HTR-8/SVneo (cell line): ENCODE results near the gene CSNK1G1.
A peak's percentile ranks its signal among the peaks of the same experiment; 100 is the strongest.
"Not testable (repeated sequence)": the region's sequence is repeated elsewhere in the genome, so short reads cannot be mapped to it uniquely, and the experiment has no call there.

ENCODE experiments used
- DNase-seq: peaks from one replicate; pipeline ENCODE4 v3.0.0; 2011; ENCODE audit warnings: low spot score, mixed read lengths; ENCODE audit not compliant: insufficient read length
- FAIRE-seq: peaks from 2 replicates; lab custom pipeline; 2011; peaks lifted over from hg19 to GRCh38; lab: Jason Lieb, UNC

The CSNK1G1 gene

GRCh38 chr15:64249406-64249805, 106.6 kb downstream of the CSNK1G1 start:
- FAIRE-seq (no peak), DNase-seq (no peak)

GRCh38 chr15:64247906-64248541, 107.9 kb downstream of the CSNK1G1 start:
- FAIRE-seq (no peak), DNase-seq (peak; percentile 75)

GRCh38 chr15:64247535-64247905, 108.5 kb downstream of the CSNK1G1 start:
- no peak for DNase-seq
- no peak for FAIRE-seq

GRCh38 chr15:64246364-64247189, 109.4 kb downstream of the CSNK1G1 start:
- DNase-seq: peak; percentile 67
- peak; percentile 85 for FAIRE-seq

- FAIRE-seq (no peak), DNase-seq (no peak)
These were observed 110.6 kb downstream of the CSNK1G1 start for GRCh38 chr15:64245405-64245804.

GRCh38 chr15:64237677-64238076, 118.3 kb downstream of the CSNK1G1 start:
- no peak for DNase-seq
- FAIRE-seq: no peak

GRCh38 chr15:64236156-64236894, 119.6 kb downstream of the CSNK1G1 start:
- no peak for FAIRE-seq

GRCh38 chr15:64235552-64235951, 120.4 kb downstream of the CSNK1G1 start:
- DNase-seq: no peak
- no peak for FAIRE-seq

More at GRCh38 chr15:64236156-64236894, 119.6 kb downstream of the CSNK1G1 start:
- DNase-seq: no peak

- DNase-seq (no peak), FAIRE-seq (no peak)
These were observed 122.7 kb downstream of the CSNK1G1 start for GRCh38 chr15:64233299-64233698.

- FAIRE-seq (no peak), DNase-seq (peak; percentile 18)
These were observed 123.6 kb downstream of the CSNK1G1 start for GRCh38 chr15:64232400-64232799.

GRCh38 chr15:64229129-64229724, 126.7 kb downstream of the CSNK1G1 start:
- FAIRE-seq: no peak

GRCh38 chr15:64225804-64226203, 130.2 kb downstream of the CSNK1G1 start:
- DNase-seq: no peak
- FAIRE-seq: no peak

More at GRCh38 chr15:64229129-64229724, 126.7 kb downstream of the CSNK1G1 start:
- no peak for DNase-seq

- DNase-seq (no peak), FAIRE-seq (no peak)
These were observed 131.5 kb downstream of the CSNK1G1 start for GRCh38 chr15:64224511-64224910.

GRCh38 chr15:64223882-64224281, 132.1 kb downstream of the CSNK1G1 start:
- DNase-seq: no peak
- FAIRE-seq: no peak

- FAIRE-seq (no peak), DNase-seq (no peak)
These were observed 133.2 kb downstream of the CSNK1G1 start for GRCh38 chr15:64222573-64223366.

GRCh38 chr15:64221911-64222310, 134.1 kb downstream of the CSNK1G1 start:
- not testable (repeated sequence) for DNase-seq, FAIRE-seq

- FAIRE-seq, DNase-seq: not testable (repeated sequence)
These were observed 138.6 kb downstream of the CSNK1G1 start for GRCh38 chr15:64217429-64217750.

- no peak for FAIRE-seq
These were observed 139.1 kb downstream of the CSNK1G1 start for GRCh38 chr15:64216730-64217428.

GRCh38 chr15:64216196-64216595, 139.8 kb downstream of the CSNK1G1 start:
- FAIRE-seq (no peak), DNase-seq (no peak)

More at GRCh38 chr15:64216730-64217428, 139.1 kb downstream of the CSNK1G1 start:
- DNase-seq: no peak
